SW 1271 (cell line): Measurements from ENCODE around the gene IWS1.

ENCODE experiments used
- DNase-seq, 2 experiments: peaks; one replicate each; lab custom pipeline; 2025; lab: John Stamatoyannopoulos, UW

Gene IWS1

DNA sequence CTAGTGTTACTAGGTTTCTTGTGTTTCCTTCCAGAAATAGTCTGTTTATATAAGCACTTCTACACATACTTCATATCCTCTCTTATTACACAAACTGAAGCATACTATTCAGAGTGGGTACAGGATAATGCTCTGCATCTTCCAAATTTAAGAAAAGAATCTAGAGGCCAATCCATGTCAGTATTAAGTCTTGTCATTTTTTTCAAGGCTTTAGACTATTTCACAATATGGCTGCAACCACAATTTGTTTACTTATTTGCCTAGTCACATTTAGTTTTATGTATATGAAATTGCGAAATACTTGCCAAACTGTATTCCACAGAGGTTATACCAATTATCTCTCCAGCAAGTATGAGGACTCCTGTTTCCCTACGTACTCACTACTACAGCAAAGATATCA, 27.9 kb downstream of the IWS1 start:
- DNase-seq = no peak

- DNase-seq = no peak
These were observed 36.0 kb downstream of the IWS1 start for GRCh38 chr2:127490283-127490682.

- DNase-seq = no peak
These were observed 39.8 kb downstream of the IWS1 start for GRCh38 chr2:127486247-127487058.

- no peak for DNase-seq
These were observed 40.6 kb downstream of the IWS1 start for GRCh38 chr2:127485694-127486071.

- DNase-seq = no peak
These were observed 41.1 kb downstream of the IWS1 start for GRCh38 chr2:127485051-127485693.

DNA sequence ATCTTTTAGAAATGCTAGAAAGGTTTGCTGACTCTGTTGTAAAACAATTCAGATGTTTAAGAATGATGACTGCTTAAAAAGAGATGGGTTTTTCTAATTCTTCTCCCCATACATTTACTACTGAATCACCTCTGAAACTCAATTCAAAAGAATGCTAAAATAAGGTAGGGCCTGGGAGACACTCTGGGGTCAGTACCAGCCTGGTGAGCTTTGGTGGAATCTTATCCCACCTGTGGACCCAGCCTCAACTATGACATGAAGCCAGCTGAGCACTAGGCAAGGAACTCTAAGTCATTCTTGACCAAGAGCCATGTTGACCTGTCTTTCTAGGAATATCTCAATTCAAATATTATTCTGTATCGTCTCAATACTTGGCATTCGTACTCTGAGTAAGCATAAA, 44.3 kb downstream of the IWS1 start:
- DNase-seq = no peak

DNA sequence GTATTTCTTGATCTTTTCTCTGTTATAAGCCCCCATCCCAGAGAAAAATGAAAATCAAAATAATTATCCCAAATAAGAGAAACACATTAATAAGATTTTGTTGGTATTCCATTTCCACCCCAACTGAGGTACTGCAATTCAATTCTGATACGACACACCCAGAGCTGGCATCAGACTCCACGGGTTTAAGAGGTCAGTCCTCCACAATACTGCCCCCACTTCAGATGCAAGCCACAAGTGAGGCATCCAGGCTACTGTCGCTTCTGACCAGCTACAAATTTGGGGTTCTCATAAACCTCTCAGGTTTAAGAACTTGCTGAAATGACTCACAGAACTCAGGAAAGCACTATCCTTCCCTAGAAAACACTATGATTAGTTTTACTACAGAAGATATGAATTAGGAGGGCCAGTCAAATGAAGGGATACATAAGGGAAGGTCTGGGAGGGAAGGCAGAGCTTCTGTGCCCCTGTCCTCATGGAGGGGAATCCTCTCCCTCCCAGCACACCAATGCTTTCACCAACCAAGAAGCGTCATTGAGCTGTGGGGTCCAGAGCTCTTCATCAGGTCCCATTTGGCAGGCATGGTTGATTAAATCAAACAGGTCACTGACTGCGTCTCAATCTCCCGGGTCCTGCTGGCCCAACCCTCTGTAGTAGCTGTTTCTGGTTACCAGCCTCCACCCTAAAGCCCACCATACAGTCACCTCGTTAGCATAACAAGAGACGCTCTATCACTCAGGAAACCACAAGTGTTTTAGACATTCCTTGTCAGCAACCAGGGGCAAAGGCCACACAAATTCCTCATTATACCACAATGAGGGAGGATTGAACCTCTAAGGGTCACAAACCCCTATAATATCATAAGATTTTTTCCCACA, 46.2 kb downstream of the IWS1 start:
- no peak for DNase-seq

GRCh38 chr2:127479219-127479825, 47.0 kb downstream of the IWS1 start:
- peak; percentile 17 to 72 for DNase-seq

DNA sequence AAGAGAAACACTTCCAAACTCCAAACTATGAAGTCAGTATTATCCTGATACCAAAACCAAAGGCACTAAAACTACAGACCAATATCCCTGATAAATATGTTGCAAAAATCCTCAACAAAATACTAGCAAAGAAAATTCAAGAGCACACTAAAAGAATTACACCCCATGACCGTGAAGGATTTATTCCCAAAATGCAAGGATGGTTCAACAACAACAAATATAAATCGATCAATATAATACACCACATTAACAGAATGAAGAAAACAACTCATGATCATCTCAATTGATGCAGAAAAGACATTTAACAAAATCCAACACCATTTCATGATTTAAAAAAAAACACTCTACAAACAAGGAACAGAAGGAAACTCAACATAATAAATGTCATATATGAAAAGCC, 50.5 kb downstream of the IWS1 start:
- no peak for DNase-seq

DNA sequence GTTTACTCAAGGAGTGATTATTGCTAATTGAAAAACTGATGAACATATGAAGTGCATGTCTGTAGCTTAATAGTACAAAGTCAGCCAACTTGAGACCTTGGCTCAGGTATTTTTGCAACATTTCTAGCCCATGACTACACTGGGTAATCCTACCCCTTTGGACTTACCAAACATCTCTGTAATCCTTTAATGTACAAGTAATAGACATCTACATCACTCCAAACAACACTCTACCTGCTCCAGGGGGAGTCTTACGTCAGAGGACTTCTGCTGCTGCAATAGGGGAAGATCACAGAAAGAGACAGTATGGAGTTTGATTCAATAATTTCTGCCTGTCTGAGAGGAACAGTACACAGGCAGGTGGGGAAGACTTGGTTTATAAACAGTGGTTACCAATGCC, 54.0 kb downstream of the IWS1 start:
- no peak for DNase-seq

DNA sequence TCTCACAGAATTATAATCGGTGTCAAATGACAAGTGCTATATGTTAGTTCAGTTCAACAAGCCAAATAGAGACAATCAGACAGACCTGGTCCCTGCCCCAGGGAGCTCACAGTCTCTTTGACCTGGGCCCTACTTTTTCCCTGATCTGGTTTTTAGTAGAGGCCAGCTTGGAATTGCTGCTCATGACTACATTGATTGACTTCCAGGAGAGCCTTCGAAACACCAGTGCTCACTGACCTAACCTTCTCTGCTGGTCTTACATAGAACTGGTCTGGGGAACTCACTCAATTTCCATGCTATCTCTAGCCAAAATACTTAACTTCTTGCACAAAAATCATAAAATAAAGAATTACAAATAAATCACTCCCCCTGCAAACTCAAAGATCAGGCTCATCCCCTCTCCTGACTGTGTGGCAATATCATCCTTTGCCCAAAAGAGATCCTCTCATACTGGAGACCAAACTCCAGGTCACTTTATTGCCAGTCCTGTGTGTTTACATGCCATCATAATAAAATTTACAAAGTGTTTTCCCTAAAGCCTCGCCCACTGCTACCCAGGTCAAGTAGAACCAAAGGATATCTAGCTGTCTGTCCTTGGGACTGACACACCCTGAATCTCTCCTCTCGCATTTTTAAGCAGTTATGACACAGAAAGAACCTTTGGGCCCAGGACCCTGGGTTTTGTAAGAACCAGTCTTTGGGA, 54.9 kb downstream of the IWS1 start:
- no peak for DNase-seq

DNA sequence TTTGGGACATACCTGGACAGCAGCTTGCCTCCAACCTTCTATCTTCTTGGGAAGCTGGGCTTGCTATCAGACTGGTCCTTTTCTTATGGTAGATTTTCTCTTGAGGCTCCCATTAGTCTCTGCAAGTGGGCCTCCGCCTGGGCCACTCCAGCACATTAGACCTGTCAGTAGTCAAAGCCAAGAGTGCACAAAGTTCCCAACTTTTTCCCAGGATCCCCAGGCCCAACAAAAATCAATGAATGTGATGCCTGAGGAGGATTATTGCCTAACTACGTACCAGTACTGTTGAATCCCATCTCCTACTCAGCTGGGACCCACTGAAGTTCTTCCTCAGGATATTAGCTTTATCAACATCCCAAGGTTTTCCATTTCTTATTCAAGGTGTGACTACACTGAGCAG, 56.3 kb downstream of the IWS1 start:
- DNase-seq = no peak

DNA sequence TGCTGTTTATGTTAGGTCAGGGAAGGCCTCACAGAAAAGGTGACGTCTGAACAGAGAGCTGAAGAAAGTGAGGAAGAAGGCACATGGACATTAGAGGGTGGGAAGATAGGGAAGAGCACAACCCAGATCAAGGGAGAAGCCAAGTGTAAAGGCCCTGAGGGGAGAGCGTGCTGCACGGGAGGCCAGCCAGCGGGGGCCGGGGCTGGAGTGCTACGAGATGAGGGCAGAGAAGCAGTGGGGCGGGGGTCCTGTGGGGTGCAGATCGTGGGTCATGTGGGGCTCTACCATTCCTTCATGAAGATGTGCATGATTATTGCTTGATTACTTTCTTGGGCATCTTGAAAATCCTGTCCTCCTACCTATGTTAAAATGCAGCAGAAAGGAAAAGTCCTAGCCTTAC, 57.2 kb downstream of the IWS1 start:
- DNase-seq = no peak

GRCh38 chr2:127465258-127465657, 61.0 kb downstream of the IWS1 start:
- no peak for DNase-seq

DNA sequence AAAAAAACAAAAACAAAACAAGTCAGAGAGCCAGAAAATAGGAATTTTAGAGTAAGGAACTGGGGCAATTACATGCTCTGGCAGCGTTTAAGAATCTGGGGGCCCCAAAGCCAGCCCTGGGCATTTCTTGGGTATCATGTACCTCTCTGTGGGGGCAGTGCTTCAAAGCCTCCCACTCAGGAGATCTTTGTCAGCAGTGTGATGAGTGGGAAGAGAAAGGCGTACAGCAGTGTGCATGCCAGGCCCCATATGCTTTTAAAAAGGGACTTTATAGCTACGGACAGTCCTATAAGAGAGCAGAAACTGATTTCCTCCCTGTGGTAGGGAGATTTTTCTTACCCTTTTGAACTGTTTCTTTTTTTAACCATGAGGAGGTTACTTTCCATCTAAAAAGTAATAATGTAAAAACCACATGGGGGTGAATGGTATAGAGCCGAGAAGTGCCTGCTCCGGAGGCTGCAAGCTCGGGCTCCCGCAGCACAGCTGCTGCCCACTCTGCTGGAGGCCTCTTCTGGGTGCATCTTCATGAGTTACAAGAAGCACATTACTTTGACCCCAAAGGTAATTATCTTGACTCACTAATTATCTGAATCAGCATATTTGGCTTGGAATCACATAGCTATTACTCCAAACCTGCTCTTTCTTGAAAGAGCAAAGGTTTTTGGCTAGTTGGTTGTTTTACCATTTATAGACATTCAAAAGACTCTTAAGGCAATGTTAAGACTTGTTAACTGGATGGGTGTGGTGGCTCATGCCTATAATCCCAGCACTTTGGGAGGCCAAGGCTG, 61.6 kb downstream of the IWS1 start:
- no peak for DNase-seq

DNA sequence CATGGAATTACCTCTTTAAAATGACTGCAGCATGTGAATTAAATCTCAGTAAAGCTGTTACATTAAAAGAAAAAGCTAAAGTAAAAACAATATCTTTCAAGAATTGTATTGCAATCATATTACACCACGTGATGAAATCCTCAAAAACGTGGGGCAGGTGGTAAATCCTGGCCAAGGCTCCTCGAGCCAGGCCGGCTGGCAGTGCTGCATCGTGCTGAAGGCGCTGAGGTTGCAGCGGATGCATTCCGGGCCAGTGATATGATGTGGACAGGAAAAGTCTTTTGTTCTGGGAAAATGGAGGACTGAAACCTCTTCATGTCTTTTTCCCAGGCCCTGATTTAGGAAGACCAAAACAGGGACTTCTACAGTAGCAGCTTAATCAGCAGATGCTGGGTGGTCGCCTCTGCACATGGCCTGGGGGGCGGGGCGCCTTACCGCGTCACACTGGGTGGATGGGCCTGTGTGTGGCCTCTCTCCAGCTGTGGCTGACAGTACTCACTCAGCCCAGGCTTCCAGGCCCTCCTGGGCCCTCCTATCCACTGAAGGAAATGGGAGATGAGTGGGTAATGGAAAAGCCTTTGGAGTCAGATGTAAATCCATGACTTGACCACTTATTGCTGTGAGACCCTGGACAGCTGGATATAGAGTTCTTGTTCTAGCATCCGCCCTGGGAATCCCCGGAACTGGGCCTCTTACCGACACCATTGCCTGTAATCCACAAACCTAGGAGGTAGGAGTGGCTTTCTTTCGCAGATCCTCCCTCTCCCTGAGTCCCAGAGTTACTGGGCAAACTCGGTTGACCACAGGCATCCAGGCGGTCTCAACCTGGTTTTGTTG, 62.9 kb downstream of the IWS1 start:
- DNase-seq = no peak

DNA sequence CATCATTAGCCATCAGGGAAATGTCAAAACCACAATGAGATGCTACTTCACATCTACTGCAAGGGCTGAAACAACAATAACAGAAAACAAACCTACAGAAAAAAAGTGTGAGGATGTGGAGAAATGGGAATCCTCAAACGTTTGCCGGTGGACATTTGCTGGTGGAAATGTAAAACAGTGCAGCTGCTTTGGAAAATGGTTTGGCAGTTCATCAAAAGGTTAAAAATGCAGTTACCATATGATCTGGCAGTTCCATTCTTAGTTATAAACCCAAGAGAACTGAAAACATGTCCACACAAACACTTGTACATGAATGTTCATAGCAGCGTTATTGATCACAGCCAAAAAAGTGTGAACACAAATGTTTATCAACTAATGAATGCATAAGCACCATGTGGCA, 63.8 kb downstream of the IWS1 start:
- no peak for DNase-seq

GRCh38 chr2:127456960-127457359, 69.3 kb downstream of the IWS1 start:
- no peak for DNase-seq

- DNase-seq = no peak
These were observed 70.5 kb downstream of the IWS1 start for GRCh38 chr2:127455566-127456493.
